RKO (cell line): ENCODE data around the gene TNK1.

Source experiments
- DNase-seq: peaks from one replicate; pipeline ENCODE4 v3.0.0-alpha.2; 2016; ENCODE audit warnings: low spot score

TNK1 gene

DNA sequence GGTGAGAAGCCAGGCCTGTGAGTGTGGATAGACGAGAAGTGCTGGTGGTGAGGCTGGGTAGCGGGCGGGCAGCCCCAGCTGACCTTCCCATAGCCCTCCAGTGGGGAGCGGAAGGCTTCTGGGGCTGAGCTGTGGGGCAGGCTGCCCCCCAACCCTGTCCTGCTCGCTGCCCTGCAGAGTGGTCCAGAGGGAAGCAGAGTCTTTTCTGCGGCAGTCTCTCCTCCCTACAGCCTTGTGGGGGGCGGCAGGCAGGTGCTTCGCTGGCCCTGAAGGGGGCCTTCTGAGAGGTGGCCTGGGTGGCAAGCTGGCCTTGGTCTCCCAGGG, 30.5 kb downstream of the TNK1 start:
- DNase-seq: no peak

DNA sequence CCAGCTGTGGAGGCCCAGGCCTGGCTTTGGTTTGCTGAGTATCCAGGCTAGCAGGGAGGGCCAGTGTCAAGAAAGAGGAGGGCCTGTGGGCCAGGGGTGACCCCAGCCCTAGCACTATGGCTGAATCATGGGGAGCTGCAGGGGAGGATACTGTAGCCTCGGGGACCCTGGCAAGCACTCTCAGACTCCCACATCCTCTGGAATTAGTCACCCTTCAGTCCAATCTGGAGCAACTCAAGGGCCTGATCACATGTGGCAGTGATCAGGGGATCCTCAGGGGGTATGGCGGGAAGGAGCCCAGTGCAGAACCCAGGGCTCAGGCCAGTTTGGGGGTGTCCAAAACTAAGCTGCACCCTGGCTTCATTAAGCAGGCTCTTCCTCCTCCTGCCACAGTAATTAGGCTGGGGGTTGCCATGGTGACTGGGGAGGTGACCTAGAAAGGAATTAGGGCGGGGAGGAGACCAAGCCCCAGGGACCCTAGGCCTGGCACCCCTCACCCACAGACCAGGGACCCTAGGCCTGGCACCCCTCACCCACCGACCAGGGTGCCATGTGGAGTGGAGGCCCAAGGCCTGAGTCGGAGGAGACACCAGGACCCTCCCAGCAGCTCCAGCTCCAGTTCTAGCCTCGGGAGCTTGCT, 32.6 kb downstream of the TNK1 start:
- no peak for DNase-seq

DNA sequence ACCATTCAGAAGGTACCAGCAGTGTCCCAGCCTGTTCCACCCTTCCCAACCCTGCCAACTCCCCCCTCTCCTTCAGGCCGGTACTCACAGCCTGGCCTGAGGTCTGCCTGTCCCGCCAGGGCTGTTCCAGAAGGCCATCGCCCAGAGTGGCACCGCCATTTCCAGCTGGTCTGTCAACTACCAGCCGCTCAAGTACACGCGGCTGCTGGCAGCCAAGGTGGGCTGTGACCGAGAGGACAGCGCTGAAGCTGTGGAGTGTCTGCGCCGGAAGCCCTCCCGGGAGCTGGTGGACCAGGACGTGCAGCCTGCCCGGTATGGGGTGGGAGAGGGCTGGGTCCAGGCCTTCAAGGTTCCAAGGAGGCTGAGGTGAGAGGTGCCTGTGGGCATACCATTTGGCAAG, 33.9 kb downstream of the TNK1 start:
- no peak for DNase-seq

- no peak for DNase-seq
These were observed 34.9 kb downstream of the TNK1 start for GRCh38 chr17:7415784-7416183.

DNA sequence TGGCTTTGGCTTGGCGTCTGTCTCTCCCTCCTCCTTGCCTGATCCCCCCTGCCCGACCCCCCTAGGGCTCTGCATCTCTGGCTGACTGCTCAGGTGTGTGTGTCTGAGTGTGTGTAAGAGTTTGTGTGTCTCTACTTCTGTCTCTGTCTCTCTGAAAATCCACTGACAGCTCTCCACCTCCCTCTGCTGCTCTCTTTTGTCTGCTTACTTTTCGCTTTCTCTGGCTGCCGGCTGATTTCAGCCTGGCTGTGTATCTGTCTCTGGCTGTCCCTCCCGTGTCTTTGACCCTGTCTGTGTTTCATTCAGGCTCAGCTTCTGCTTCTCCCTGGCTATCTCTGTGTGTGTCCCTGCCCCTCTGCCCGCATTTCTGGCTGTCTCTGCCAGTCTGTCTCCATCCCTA, 35.4 kb downstream of the TNK1 start:
- DNase-seq: no peak

- DNase-seq: no peak
These were observed 36.3 kb downstream of the TNK1 start for GRCh38 chr17:7417056-7417655.

DNA sequence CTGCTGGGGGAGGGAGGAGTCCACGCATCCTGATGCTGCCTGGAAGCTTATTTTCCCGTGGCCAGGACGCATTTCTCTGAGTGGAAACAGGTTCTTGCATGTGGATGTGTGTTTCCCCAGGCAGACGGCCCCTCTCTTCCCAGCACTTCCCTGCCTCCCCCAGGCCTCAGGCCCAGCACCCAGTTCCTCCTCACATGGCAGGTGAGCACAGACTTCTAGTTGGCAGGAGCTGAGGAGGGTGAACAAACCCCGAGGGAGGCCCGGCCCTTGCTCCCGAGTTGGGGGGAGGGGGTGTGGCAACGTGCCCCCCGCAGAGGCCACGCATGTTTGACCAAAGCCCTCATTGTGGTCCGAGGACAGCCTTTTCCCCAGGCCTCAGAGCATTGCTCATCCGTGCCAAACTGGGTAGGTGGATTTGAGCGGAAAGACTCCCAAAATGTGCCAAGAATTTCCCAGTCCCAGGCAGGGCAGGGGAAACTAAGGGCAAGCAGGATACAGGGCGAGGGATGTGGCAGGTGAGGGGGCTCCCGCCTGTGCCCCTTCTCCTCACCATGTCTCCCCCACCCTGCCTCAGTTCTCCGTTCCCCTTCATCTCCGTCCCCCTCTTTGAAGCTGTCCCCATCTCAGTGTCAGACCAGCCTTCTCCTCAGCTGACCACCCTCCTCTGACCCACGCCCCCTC, 37.7 kb downstream of the TNK1 start:
- DNase-seq: no peak

DNA sequence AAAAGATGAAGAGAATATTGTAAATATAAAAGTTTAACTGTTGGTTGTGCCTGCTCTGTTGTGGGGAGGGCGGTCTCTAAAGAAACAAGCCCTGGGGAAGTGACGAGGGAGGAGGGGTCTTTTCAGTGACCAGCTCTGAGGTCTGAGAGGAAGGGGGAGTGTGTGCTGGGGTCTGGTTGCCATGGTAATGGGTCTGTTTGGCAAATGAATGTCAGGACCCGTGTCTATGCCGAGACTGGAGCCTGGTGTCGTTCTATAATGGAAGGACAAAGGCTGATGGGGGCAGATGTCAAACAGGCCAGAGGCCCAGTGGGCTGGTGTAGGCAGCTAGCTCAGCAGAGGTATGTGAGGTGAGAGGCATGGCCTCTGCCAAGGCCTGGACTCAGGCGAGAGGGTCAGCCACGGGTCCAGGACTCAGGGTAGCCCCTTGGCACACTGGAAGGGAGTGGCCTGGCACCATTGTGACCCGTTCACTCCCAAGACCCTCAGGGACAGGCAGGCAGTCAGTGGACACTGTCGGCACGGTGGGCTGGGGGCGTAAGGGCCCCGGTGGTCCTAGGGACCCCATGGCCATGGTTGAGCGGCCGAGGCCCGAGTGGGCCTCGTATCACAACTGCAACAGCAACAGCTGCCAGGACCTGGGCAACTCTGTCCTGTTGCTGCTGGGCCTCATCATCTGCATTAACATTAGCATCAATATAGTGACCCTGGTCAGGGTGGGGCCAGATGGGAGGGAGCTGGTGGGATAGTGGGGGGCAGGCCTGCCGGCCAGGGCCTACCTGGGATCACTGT, 39.1 kb downstream of the TNK1 start, which contains the start of gene SPEM1:
Gene SPEM1, plus strand, starts transcription at position 506 of the 792 bp plus-strand sequence. Its CDS starts 61 bp downstream, at position 567.
- no peak for DNase-seq

- DNase-seq: no peak
These were observed 40.3 kb downstream of the TNK1 start for GRCh38 chr17:7421186-7421585.

- DNase-seq: no peak
These were observed 42.8 kb downstream of the TNK1 start for GRCh38 chr17:7423679-7424078.

GRCh38 chr17:7425316-7425715, 44.4 kb downstream of the TNK1 start, which contains the start of gene SPEM2:
Gene SPEM2 (plus strand): TSS chr17:7425616. CDS start chr17:7425689, 73 bp downstream.
- DNase-seq: no peak

- no peak for DNase-seq
These were observed 44.9 kb downstream of the TNK1 start for GRCh38 chr17:7425756-7426155.

GRCh38 chr17:7426203-7426863, 45.4 kb downstream of the TNK1 start:
- no peak for DNase-seq

- no peak for DNase-seq
These were observed 46.1 kb downstream of the TNK1 start for GRCh38 chr17:7426896-7427489.

- no peak for DNase-seq
These were observed 46.7 kb downstream of the TNK1 start for GRCh38 chr17:7427549-7427948.

DNA sequence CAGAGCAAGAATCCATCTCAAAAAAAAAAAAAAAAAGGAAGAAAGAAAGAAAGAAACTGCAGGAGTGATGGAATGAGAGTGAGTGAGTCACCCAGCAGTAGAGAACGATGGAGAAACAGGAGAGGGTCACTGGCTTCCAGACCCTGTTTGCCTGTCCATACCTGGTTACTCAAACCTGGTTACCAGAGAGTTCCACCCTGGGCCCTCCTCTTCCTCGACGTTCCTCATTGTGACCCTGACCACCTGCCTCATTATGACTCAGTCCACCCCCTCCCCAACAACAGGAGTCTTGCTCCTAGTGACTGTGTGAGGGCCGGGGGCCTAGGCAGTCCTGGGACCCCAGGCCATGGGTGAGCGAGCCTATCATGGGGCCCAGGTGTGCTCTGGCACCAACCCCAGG, 47.7 kb downstream of the TNK1 start, which contains the start of gene SPEM3:
Gene SPEM3, plus strand, starts transcription at position 301 of the 400 bp plus-strand sequence. Its CDS starts 46 bp downstream, at position 347.
- DNase-seq: no peak

- DNase-seq: no peak
These were observed 48.8 kb downstream of the TNK1 start for GRCh38 chr17:7429722-7430121.

- no peak for DNase-seq
These were observed 50.3 kb downstream of the TNK1 start for GRCh38 chr17:7431231-7431630.

DNA sequence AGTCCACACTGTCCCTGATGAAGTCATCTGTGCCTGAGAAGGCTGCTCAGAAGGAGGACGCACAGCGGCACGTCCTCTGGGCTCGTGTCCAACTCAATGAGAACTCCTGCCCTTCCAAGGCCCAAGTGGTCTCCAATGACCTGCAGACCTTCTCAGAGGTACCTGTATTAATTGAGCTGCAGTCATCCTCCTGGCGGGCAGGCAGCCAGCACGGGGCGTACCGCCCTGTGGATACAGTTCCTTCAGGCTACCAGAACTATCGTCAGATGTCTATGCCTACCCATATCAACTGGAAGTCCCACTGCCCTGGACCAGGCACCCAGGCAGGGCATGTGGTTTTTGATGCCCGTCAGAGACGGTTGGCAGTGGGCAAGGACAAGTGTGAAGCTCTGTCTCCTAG, 51.4 kb downstream of the TNK1 start:
- no peak for DNase-seq

- peak; percentile 88 for DNase-seq
These were observed 55.0 kb downstream of the TNK1 start for GRCh38 chr17:7435676-7436555.
